NCI-H146 treated with DMSO at 0.1 percent for 48 hours (cell line): Measurements from ENCODE around the gene FLRT1.

Experiments used
- DNase-seq: peaks from one replicate; lab custom pipeline; 2025; ENCODE audit not compliant: unreplicated experiment; lab: John Stamatoyannopoulos, UW

Gene FLRT1

GRCh38 chr11:64063777-64064176 lies 28.0 kb downstream of the FLRT1 start:
- DNase-seq = no peak

- no peak for DNase-seq
Observed at GRCh38 chr11:64064374-64065140, 28.8 kb downstream of the FLRT1 start.

DNA sequence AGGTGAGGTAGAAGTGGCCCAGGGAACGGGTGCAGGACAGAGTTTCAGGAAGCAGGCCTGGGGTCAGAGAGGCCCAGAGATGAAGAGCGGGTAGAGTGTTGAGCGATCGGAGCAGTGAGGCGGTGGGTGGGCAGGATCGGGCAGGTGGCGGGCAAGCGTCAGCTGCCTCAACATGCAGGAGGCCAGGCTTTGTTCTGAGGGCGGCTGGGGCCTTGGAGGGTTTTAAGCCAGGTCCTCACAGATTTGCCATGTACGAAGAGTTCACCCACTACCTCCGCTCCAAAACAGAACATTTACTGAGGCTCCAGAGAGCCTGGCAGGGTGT lies 29.4 kb downstream of the FLRT1 start:
- DNase-seq = no peak

- DNase-seq = no peak
Observed at GRCh38 chr11:64065712-64066111, 30.0 kb downstream of the FLRT1 start.

GRCh38 chr11:64067230-64067993 lies 31.7 kb downstream of the FLRT1 start:
- no peak for DNase-seq

DNA sequence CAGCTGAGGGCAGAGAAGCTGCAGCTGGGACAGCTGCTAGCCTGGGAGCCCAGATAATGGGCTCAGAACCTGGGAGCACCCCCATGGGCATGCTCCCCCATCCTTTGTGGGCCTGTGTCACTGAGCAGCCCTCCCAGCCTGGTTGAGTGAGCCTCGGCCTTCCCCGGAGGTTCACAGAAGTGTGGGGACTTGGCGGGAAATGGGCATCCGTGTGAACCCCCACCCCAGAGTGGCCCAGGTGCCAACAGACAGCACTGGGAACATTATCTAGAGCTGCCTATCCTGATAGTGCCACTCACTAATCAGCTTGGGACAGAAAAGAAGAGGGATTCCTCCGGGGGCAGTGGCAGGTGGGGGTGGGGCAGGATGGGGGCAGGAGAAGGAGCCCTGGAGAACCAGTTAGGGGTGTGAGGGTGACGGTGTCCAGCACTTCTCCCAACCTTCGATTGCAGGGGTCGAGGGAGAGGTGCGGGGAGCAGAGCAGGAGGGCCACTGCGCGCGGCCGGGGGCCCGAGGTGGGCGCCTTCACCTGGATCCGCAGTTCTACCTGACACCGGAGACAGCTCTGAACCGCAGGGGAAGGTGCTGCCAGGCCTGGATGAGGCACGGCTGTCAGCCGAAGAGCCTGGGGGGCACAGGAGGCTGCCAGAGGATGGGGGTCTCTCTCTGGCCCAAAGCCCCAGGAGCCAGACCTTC lies 33.1 kb downstream of the FLRT1 start:
- DNase-seq = no peak

DNA sequence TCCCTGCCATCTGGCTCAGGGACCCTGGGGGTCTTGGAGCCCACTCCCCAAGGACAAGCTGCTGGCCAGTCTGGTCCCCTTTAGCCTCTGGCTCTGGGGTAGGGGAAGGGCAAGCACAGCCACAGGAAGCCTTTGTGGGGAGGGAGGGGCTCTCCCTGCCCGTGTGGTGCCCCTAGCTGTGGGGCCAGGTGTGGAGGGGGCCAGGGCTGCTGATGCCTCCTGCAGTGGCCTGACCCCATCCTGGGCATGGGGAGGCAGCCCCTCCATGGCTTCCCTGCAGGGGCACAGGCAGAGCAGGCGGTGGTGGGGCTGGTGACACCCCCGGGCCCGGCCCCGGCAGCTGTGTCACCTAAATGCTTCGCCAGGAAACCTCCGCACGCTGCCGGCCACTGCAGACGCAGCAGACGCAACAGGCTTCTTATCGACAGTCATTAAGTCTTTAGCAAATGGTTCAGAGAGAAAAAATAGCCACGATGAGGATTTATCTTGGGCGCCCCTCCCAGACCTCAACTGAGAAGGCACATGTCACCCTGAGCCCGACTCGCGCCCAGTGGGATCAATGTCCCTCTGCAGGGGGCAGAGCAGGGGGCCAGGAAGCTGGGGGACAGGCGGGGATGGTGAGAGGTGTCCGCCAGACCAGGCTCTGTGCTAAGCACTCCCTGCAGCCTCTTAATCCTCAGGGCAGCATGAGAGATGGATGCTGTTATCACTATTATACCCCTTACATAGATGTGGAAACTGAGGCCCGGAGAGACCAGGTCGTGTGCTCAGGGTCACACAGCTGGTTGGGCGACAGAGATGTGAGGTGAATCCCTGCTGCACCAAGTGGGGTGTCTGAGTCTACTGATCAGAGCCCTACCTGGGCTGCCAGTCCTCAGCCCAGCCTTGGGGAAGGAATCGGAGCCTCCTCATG lies 33.9 kb downstream of the FLRT1 start:
- DNase-seq = no peak

DNA sequence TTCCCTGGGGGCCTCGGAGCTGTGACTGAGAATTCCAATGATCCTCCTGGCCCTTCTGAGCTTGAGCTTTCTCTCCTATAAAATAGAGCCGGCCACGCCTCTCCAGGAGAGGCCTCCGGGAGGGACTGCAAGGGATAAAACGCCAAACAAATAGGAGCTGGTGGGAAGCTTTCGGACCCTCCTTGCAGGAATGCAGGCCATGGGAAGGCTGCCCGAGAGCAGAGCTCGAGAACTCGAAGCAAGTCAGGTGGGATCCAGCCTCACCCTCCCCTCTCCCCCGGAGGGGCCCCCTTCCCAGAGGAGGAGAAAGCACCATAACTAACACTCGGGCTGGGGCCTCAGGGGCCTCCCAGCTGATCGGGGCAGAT lies 34.6 kb downstream of the FLRT1 start:
- no peak for DNase-seq

DNA sequence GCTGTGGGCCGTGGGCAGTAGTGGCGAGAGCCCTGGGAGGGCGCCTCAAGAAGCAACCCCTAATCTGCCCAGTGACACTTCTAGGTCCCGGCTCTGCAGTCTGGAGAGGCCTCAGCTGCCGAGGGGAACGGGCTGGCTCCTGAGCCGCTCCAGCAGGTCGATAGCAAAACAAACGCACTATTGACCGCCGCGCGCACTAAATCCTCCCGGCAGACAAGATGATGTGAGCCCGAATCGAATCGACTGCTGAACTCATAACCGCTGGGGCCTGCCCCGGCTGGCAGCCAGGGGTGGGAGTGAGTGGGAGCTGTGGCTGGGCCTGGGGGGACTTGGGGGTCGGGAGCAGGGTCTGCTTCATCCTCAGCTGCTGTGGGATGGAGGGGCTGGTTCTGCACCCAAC lies 36.1 kb downstream of the FLRT1 start:
- DNase-seq = no peak

DNA sequence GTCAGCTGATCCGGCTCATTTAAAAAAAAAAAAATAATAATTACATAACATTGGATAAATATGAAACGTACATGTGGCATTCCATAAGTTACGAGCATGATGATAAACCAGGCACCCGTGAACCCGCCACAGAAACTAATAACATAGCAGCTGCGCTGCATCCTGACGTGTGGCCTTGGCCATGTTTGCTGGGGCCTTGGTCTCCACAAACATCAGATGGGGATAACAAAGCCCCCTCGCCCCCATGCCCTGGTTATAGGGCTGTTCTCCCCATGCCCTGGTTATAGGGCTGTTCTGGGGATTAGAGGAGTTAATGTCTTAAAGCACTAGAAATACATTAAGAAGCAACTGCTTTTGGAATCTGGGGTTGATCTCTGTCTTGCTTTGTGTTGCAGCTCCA lies 36.7 kb downstream of the FLRT1 start:
- no peak for DNase-seq

- no peak for DNase-seq
Observed at GRCh38 chr11:64072871-64073270, 37.1 kb downstream of the FLRT1 start.

GRCh38 chr11:64073542-64073941 lies 37.8 kb downstream of the FLRT1 start:
- no peak for DNase-seq

DNA sequence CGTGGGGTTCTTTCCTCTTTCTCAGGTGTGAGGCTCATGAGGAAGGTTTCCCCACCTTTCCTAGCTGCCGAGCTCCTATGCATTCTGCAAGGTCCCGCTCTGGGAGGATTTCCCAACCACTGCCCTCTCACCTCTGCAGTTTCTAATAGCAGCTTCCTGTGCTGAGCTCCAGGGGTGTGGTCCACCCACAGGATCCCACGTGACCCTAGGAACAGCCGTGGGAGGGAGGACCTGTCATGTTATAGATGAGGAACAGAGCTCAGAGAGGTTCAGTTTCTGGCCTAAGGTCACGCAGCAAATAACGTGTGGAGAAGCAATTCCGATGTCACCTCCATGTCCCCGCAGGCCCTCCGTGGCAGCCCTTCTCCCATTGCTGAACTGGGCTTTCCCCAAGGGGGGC lies 38.5 kb downstream of the FLRT1 start:
- DNase-seq = no peak

DNA sequence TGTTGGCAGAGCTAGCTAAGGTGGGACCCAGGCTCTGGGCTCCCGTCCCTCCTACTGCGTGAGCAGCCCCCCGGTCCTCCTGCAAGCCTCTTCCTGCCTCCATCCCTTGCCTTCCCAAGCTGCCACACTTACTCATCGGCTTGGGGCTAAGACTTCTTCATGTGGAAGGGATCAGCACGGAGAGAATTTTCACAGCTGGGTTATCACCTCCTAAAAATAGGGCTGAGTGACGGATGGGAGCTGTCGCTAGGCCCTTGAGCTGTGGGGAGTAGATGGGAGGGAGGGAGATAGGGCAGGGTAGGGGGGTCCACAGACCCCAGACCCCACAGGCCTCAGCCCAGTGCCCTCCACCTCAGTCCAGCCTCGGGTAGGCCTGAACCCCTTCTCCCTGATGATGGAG lies 41.0 kb downstream of the FLRT1 start:
- no peak for DNase-seq

- no peak for DNase-seq
Observed at GRCh38 chr11:64077607-64078006, 41.9 kb downstream of the FLRT1 start.

GRCh38 chr11:64078284-64078683 lies 42.6 kb downstream of the FLRT1 start:
- no peak for DNase-seq

GRCh38 chr11:64078905-64079304 lies 43.2 kb downstream of the FLRT1 start:
- no peak for DNase-seq

- no peak for DNase-seq
Observed at GRCh38 chr11:64080390-64080789, 44.7 kb downstream of the FLRT1 start.

DNA sequence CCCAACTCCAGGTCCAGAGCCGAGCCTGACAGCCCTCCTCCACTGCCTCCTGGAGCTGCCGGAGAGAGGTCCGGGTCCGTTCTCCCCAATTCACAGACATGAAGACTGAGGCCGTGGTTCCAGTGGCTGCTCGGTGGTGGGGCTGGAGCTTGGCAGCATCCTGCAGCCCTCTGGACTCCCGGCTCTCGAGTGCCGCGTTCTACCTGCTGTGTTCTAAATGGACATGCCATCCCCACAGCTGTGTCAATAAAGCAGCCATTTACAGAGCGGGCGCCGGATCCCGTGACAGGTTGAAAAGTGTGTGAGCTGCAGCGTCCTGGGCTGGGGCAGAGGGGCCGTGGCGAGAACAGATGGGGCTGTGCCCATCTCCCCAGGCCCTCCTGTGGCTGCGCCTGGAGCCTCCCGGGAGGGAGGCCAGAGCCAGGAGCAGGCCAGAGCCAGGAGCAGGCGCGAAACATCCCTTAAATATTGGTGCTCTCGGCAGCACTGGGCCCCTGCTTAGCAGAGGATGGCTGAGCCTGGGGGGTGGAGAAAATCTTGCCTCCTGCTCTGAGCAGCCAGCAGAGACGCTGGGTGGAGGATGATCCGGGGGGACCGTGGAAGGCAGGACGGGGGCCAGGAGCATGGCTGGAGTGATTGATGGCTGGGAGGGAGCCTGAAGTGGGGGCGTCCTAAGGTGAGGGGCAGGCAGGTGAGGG lies 46.2 kb downstream of the FLRT1 start:
- peak; percentile 91 for DNase-seq

- no peak for DNase-seq
Observed at GRCh38 chr11:64083398-64084080, 47.8 kb downstream of the FLRT1 start.
